Neural progenitor cell (in vitro differentiated cells): Measurements from ENCODE around the gene DCTN2.

Source experiments
- EZH2 ChIP-seq: fragments of 200-600 bp; sonication (generic); IDR thresholded peaks from 2 replicates; pipeline ENCODE4 v1.6.1; 2017; ENCODE audit warnings: antibody characterized with exemption, mild to moderate bottlenecking, moderate library complexity
- TF ChIP-seq, protein P1 (sequence below): fragments of 200-600 bp; sonication (generic); IDR thresholded peaks from 2 replicates; pipeline ENCODE4 v1.5.1; 2017; ENCODE audit warnings: antibody characterized with exemption, mild to moderate bottlenecking

DNA sequence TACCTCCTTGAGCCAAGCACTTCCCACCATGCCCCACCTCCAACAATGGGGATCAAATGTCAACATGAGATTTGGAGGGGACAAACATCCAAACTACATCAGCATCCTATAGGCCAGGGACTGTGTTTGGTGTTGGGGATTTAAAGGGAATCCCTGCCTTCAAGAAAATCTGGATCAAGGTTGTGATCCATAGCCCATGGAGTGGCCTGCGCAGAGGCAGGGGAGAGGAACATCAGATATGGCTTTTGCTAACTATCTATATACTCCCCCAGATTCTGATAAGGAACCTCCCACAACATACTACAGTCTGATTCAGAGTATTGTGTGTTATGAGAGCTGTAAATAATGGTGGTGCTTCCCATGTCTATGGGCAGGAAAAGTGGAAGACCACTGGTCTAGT is 7.9 kb upstream of the DCTN2 start:
- TF ChIP-seq, protein P1, sequence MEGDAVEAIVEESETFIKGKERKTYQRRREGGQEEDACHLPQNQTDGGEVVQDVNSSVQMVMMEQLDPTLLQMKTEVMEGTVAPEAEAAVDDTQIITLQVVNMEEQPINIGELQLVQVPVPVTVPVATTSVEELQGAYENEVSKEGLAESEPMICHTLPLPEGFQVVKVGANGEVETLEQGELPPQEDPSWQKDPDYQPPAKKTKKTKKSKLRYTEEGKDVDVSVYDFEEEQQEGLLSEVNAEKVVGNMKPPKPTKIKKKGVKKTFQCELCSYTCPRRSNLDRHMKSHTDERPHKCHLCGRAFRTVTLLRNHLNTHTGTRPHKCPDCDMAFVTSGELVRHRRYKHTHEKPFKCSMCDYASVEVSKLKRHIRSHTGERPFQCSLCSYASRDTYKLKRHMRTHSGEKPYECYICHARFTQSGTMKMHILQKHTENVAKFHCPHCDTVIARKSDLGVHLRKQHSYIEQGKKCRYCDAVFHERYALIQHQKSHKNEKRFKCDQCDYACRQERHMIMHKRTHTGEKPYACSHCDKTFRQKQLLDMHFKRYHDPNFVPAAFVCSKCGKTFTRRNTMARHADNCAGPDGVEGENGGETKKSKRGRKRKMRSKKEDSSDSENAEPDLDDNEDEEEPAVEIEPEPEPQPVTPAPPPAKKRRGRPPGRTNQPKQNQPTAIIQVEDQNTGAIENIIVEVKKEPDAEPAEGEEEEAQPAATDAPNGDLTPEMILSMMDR = no peak
- TF ChIP-seq EZH2 = no peak
